GM06990 (cell line): ENCODE results near the gene SERPINA12.

Source experiments
- DNase-seq: peaks from one replicate; pipeline ENCODE4 v3.0.0-alpha.2; 2011; ENCODE audit not compliant: insufficient read length; ENCODE audit errors: extremely low read depth
- H3K27me3 ChIP-seq: replicated peaks from 2 replicates; pipeline ENCODE4 v1.6.0; 2011; ENCODE audit warnings: low read length; ENCODE audit not compliant: control insufficient read depth, insufficient read depth
- H3K36me3 ChIP-seq: 2 replicates; pipeline ENCODE4 v1.5.1; 2011; ENCODE audit warnings: low read length; ENCODE audit not compliant: control insufficient read depth, insufficient read depth
- H3K4me3 ChIP-seq: replicated peaks from 2 replicates; pipeline ENCODE4 v1.5.1; 2011; ENCODE audit warnings: low read depth, mild to moderate bottlenecking, control low read depth, low read length
- CTCF ChIP-seq: IDR thresholded peaks from 2 replicates; pipeline ENCODE4 v1.5.1; 2011; ENCODE audit warnings: low read length, control low read depth, mild to moderate bottlenecking, inconsistent platforms; ENCODE audit not compliant: insufficient read depth, poor library complexity, severe bottlenecking

Gene SERPINA12

GRCh38 chr14:94473666-94474410, 35.4 kb downstream of the SERPINA12 start:
- Histone ChIP-seq H3K4me3 (no peak overlapping the region), H3K36me3 (no peaks in the 10 kb centered on the region), H3K27me3 (no peaks in the 10 kb centered on the region; the same call in 1 of the 2 replicates)
- TF ChIP-seq CTCF: no peak
- no peak for DNase-seq

GRCh38 chr14:94472842-94473241, 36.4 kb downstream of the SERPINA12 start:
- no peak for TF ChIP-seq CTCF

GRCh38 chr14:94471045-94471444, 38.2 kb downstream of the SERPINA12 start:
- TF ChIP-seq CTCF: no peak
- Histone ChIP-seq H3K4me3 (no peak overlapping the region), H3K36me3 (no peaks in the 10 kb centered on the region), H3K27me3 (no peaks in the 10 kb centered on the region; the same call in 1 of the 2 replicates)
- DNase-seq: no peak

More at GRCh38 chr14:94472842-94473241, 36.4 kb downstream of the SERPINA12 start:
- Histone ChIP-seq H3K27me3 (no peaks in the 10 kb centered on the region; the same call in 1 of the 2 replicates), H3K4me3 (no peak overlapping the region), H3K36me3 (no peaks in the 10 kb centered on the region)
- DNase-seq: no peak

GRCh38 chr14:94470311-94470710, 39.0 kb downstream of the SERPINA12 start:
- TF ChIP-seq CTCF: no peak
- no peak overlapping the region for H3K4me3 ChIP-seq
- no peaks in the 10 kb centered on the region; the same call in 1 of the 2 replicates for H3K27me3 ChIP-seq
- DNase-seq: no peak
- H3K36me3 ChIP-seq: no peaks in the 10 kb centered on the region

- no peak overlapping the region for H3K4me3 ChIP-seq
- TF ChIP-seq CTCF: no peak
- H3K36me3 ChIP-seq: no peaks in the 10 kb centered on the region
- no peak for DNase-seq
- H3K27me3 ChIP-seq: no peaks in the 10 kb centered on the region; the same call in 1 of the 2 replicates
Measured at GRCh38 chr14:94469261-94469660, 40.0 kb downstream of the SERPINA12 start.
